CD1c-positive myeloid dendritic cell (primary cell): ENCODE results near the gene PEMT.

Source experiments
- DNase-seq: peaks from one replicate; pipeline ENCODE4 v3.0.0-alpha.2; 2016; ENCODE audit errors: extremely low spot score

PEMT gene

GRCh38 chr17:17570798-17571716 lies 20.5 kb downstream of the PEMT start:
- DNase-seq: no peak

GRCh38 chr17:17570140-17570797 lies 21.2 kb downstream of the PEMT start:
- DNase-seq: no peak

GRCh38 chr17:17569691-17570090 lies 21.8 kb downstream of the PEMT start:
- DNase-seq: no peak

GRCh38 chr17:17568772-17569195 lies 22.7 kb downstream of the PEMT start:
- DNase-seq: peak; percentile 24

GRCh38 chr17:17567631-17568030 lies 23.9 kb downstream of the PEMT start:
- no peak for DNase-seq

GRCh38 chr17:17566896-17567513 lies 24.5 kb downstream of the PEMT start:
- no peak for DNase-seq

GRCh38 chr17:17565471-17566339 lies 25.8 kb downstream of the PEMT start:
- no peak for DNase-seq

- no peak for DNase-seq
These were observed 26.6 kb downstream of the PEMT start for GRCh38 chr17:17564896-17565295.

- DNase-seq: no peak
These were observed 27.2 kb downstream of the PEMT start for GRCh38 chr17:17564323-17564722.

GRCh38 chr17:17563530-17563929 lies 28.0 kb downstream of the PEMT start:
- DNase-seq: no peak

GRCh38 chr17:17562146-17562511 lies 29.4 kb downstream of the PEMT start:
- DNase-seq: no peak

- DNase-seq: peak; percentile 38
These were observed 29.9 kb downstream of the PEMT start for GRCh38 chr17:17561408-17562145.

GRCh38 chr17:17560975-17561374 lies 30.5 kb downstream of the PEMT start:
- no peak for DNase-seq

- DNase-seq: no peak
These were observed 31.3 kb downstream of the PEMT start for GRCh38 chr17:17560167-17560566.

GRCh38 chr17:17559164-17559563 lies 32.3 kb downstream of the PEMT start:
- no peak for DNase-seq

GRCh38 chr17:17558431-17558830 lies 33.1 kb downstream of the PEMT start:
- no peak for DNase-seq

- DNase-seq: no peak
These were observed 33.7 kb downstream of the PEMT start for GRCh38 chr17:17557796-17558195.

- DNase-seq: no peak
These were observed 34.8 kb downstream of the PEMT start for GRCh38 chr17:17556671-17557070.

- no peak for DNase-seq
These were observed 35.6 kb downstream of the PEMT start for GRCh38 chr17:17555906-17556305.

- no peak for DNase-seq
These were observed 36.4 kb downstream of the PEMT start for GRCh38 chr17:17555151-17555550.

GRCh38 chr17:17554266-17554665 lies 37.2 kb downstream of the PEMT start:
- DNase-seq: no peak
